ENCODE data around the gene TGFB1. TPM values are rescaled to one million over a fixed set of nuclear protein-coding genes. Genes with fewer than 3 reads are reported as not detected.

The TGFB1 gene
- polyA plus RNA-seq, 1 donor from 2014 or later, result not detected

- Histone ChIP-seq H4K20me1 (ENCODE audit: insufficient read depth) (no peaks in the 10 kb centered on the region), H3K4me3 (ENCODE audit: low read length) (no peak overlapping the region), H3K36me3 (ENCODE audit: insufficient read depth, low read length) (no peaks in the 10 kb centered on the region), H3K27me3 (ENCODE audit: insufficient read depth, low read depth, low read length) (no peaks in the 10 kb centered on the region), H3K9ac (ENCODE audit: low read length) (no peak overlapping the region), H3K9me3 (ENCODE audit: low read length) (no peaks in the 10 kb centered on the region), H3K4me2 (ENCODE audit: low read length) (no peak overlapping the region), H3F3A (ENCODE audit: insufficient read depth, low read length, poor library complexity, severe bottlenecking) (no peaks in the 10 kb centered on the region), H3K79me2 (replicated peaks; ENCODE audit: insufficient read depth, low read length) (no peaks in the 10 kb centered on the region), H3K9me2 (ENCODE audit: insufficient read depth, low read length) (no peaks in the 10 kb centered on the region), H2AFZ (ENCODE audit: low read depth, low read length) (no peak overlapping the region), H3K27ac (ENCODE audit: low read length) (no peak overlapping the region)
- TF ChIP-seq MXI1 (conservative IDR thresholded peaks at IDR 0.05; ENCODE audit: poor library complexity, severe bottlenecking), result no peak
- no peak for TF ChIP-seq EP300 (conservative IDR thresholded peaks at IDR 0.05; ENCODE audit: poor library complexity, severe bottlenecking)
- no peak for TF ChIP-seq REST (IDR thresholded peaks at IDR 0.05; ENCODE audit: borderline replicate concordance)
- no peak for TF ChIP-seq EZH2 (IDR thresholded peaks at IDR 0.05; ENCODE audit: borderline replicate concordance, insufficient read depth, low read length, poor library complexity, severe bottlenecking)
- no peak for TF ChIP-seq CTCF (IDR thresholded peaks at IDR 0.05; ENCODE audit: poor library complexity, severe bottlenecking)
- no peak for TF ChIP-seq RAD21 (conservative IDR thresholded peaks at IDR 0.05)
- TF ChIP-seq POLR2AphosphoS5 (IDR thresholded peaks at IDR 0.05), result no peak
- no peak for TF ChIP-seq TAF1 (IDR thresholded peaks at IDR 0.05; ENCODE audit: low read depth)
- no peak for TF ChIP-seq SMC3 (conservative IDR thresholded peaks at IDR 0.05; ENCODE audit: poor library complexity)
These were observed 53.2 kb downstream of the TGFB1 start for GRCh38 chr19:41300555-41300954.

- no peak overlapping the region for H3K27ac ChIP-seq (ENCODE audit: low read length)
- no peaks in the 10 kb centered on the region for H3K79me2 ChIP-seq (replicated peaks; ENCODE audit: insufficient read depth, low read length)
- H3K36me3 ChIP-seq (ENCODE audit: insufficient read depth, low read length), result no peaks in the 10 kb centered on the region
- H4K20me1 ChIP-seq (ENCODE audit: insufficient read depth), result no peaks in the 10 kb centered on the region
- TF ChIP-seq TAF1 (IDR thresholded peaks at IDR 0.05; ENCODE audit: low read depth) (no peak), EZH2 (IDR thresholded peaks at IDR 0.05; ENCODE audit: borderline replicate concordance, insufficient read depth, low read length, poor library complexity, severe bottlenecking) (no peak), RAD21 (conservative IDR thresholded peaks at IDR 0.05) (no peak), CTCF (IDR thresholded peaks at IDR 0.05; ENCODE audit: poor library complexity, severe bottlenecking) (no peak), MXI1 (conservative IDR thresholded peaks at IDR 0.05; ENCODE audit: poor library complexity, severe bottlenecking) (no peak), EP300 (conservative IDR thresholded peaks at IDR 0.05; ENCODE audit: poor library complexity, severe bottlenecking) (no peak), POLR2AphosphoS5 (IDR thresholded peaks at IDR 0.05) (no peak), SMC3 (conservative IDR thresholded peaks at IDR 0.05; ENCODE audit: poor library complexity) (no peak), REST (IDR thresholded peaks at IDR 0.05; ENCODE audit: borderline replicate concordance) (no peak)
- H3K27me3 ChIP-seq (ENCODE audit: insufficient read depth, low read depth, low read length), result no peaks in the 10 kb centered on the region
- H3K9me3 ChIP-seq (ENCODE audit: low read length), result no peaks in the 10 kb centered on the region
- no peak overlapping the region for H3K4me3 ChIP-seq (ENCODE audit: low read length)
- H3K4me2 ChIP-seq (ENCODE audit: low read length), result no peak overlapping the region
- no peak overlapping the region for H2AFZ ChIP-seq (ENCODE audit: low read depth, low read length)
- no peaks in the 10 kb centered on the region for H3F3A ChIP-seq (ENCODE audit: insufficient read depth, low read length, poor library complexity, severe bottlenecking)
- H3K9me2 ChIP-seq (ENCODE audit: insufficient read depth, low read length), result no peaks in the 10 kb centered on the region
- no peak overlapping the region for H3K9ac ChIP-seq (ENCODE audit: low read length)
These were observed 54.0 kb downstream of the TGFB1 start for GRCh38 chr19:41299755-41300089.

All from neural cell (in vitro differentiated cells).